GM18951 (cell line): ENCODE measurements around the gene GSN.

Source experiments
- POLR2A ChIP-seq: IDR thresholded peaks from 4 replicates; pipeline ENCODE4 v1.6.1; 2011; ENCODE audit warnings: mild to moderate bottlenecking; ENCODE audit not compliant: insufficient read length, insufficient read depth; ENCODE audit errors: extremely low read depth
- in situ Hi-C: fragments of 300-500 bp; cut with MboI; formaldehyde crosslinking; loops from one replicate; pipeline ENCODE4 v1.12.0; 2022; ENCODE audit warnings: low sequenced_read_pairs, mixed read lengths, inconsistent platforms; ENCODE audit not compliant: unreplicated experiment

Gene GSN

GRCh38 chr9:121272401-121272948 lies 4.5 kb downstream of the GSN start:
- no peak for TF ChIP-seq POLR2A
- in situ Hi-C loops, result no loop called here

- in situ Hi-C loops, result no loop called here
- TF ChIP-seq POLR2A, result no peak
Observed at GRCh38 chr9:121273064-121273775, 5.3 kb downstream of the GSN start.

GRCh38 chr9:121274851-121275250 lies 6.9 kb downstream of the GSN start:
- no peak for TF ChIP-seq POLR2A
- in situ Hi-C loops, result no loop called here

- TF ChIP-seq POLR2A, result no peak
- in situ Hi-C loops, result no loop called here
Observed at GRCh38 chr9:121275781-121276658, 8.1 kb downstream of the GSN start.

- in situ Hi-C loops, result no loop called here
- no peak for TF ChIP-seq POLR2A
Observed at GRCh38 chr9:121277026-121277425, 9.1 kb downstream of the GSN start.

- TF ChIP-seq POLR2A, result no peak
- in situ Hi-C loops, result no loop called here
Observed at GRCh38 chr9:121277518-121278295, 9.7 kb downstream of the GSN start.

- in situ Hi-C loops, result no loop called here
Observed at GRCh38 chr9:121278477-121279261, 10.7 kb downstream of the GSN start.

GRCh38 chr9:121279776-121280388 lies 11.9 kb downstream of the GSN start:
- TF ChIP-seq POLR2A, result no peak
- in situ Hi-C loops, result no loop called here

More at GRCh38 chr9:121278477-121279261, 10.7 kb downstream of the GSN start:
- TF ChIP-seq POLR2A, result no peak

GRCh38 chr9:121280715-121281613 lies 13.0 kb downstream of the GSN start:
- no peak for TF ChIP-seq POLR2A
- in situ Hi-C loops, result no loop called here

- in situ Hi-C loops, result no loop called here
- TF ChIP-seq POLR2A, result no peak
Observed at GRCh38 chr9:121281614-121282276, 13.8 kb downstream of the GSN start.
